HTR-8/SVneo (cell line): ENCODE measurements around the gene ASZ1.
A peak's percentile ranks its signal among the peaks of the same experiment; 100 is the strongest.
"Not testable (repeated sequence)": the region's sequence is repeated elsewhere in the genome, so short reads cannot be mapped to it uniquely, and the experiment has no call there.

Source experiments
- DNase-seq: peaks from one replicate; pipeline ENCODE4 v3.0.0; 2011; ENCODE audit warnings: low spot score, mixed read lengths; ENCODE audit not compliant: insufficient read length
- FAIRE-seq: peaks from 2 replicates; lab custom pipeline; 2011; peaks lifted over from hg19 to GRCh38; lab: Jason Lieb, UNC

Gene ASZ1, protein sequence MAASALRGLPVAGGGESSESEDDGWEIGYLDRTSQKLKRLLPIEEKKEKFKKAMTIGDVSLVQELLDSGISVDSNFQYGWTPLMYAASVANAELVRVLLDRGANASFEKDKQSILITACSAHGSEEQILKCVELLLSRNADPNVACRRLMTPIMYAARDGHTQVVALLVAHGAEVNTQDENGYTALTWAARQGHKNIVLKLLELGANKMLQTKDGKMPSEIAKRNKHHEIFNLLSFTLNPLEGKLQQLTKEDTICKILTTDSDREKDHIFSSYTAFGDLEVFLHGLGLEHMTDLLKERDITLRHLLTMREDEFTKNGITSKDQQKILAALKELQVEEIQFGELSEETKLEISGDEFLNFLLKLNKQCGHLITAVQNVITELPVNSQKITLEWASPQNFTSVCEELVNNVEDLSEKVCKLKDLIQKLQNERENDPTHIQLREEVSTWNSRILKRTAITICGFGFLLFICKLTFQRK

DNA sequence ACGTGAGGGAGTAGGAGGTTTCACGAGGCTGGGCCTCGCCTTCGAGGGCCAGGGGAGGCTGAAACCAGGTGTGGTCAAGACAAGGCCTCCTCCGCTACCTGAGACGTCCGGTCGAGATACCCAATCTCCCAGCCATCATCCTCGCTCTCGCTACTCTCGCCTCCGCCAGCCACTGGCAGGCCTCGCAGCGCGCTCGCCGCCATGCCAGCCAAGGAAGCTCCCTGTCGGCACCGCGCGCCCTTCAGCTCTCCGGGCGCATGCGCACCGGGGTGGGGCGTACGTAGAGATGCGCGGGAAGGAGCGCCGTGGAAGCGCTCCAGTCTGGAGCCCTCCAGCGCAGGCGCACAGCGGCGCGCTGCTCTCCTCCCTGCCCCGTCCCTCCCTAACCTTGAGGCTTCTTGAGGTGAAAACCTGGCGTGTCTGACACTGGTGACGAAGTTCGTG, at the start of gene ASZ1:
ASZ1 (minus strand) TSS at position 236 of the 444 bp plus-strand sequence; CDS start at position 203, 33 bp downstream.
- no peak for DNase-seq
- no peak for FAIRE-seq

DNA sequence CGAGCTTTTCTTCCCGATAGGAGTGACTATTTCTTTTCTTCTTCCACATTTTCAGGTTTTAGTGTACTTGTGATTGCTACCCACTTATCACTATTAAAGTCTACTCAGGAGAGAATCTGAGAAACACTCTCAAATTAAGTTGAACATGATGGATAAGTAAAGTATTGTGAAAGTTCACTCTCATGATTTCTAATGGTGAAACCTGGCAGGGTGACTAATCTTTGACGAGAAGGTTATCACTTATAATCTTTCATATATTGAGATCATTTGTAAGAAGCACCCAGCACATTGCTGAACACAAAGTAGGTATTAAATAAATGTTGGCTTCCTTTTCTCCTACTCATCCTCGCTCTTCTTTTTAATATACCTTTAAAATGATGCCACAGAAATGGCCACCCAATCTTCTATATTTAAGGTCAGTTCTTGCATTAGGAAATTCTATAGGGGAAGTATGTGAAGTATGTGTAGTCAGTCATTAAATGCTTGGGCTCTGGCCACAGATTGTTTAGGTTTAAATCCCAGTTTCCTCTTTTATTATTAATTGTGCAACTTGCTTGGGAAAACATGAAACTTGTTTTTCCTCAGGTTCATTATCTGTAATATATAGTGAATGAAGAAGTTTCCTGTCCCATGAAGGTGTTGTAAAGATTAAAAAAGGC, 49.4 kb upstream of the ASZ1 start:
- DNase-seq = no peak
- FAIRE-seq = no peak

DNA sequence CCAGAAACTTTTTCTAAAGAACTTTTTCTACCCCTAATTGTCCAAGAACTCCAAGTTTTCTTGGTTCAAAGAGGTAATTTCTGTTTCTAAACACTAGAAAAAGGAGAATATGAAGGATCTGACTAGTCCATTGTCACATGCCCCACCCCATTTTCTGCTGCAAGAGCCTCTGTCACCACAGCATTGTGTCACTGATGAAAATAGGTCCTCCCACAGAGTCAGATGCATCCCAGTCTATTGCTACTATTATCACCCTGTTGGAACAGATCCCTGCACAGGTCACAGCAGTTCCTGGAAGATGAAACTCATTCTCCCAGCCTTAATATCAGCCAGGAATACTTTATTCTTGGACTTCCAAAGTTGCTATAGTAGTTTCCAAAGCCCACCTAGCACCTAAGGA, 45.0 kb upstream of the ASZ1 start:
- no peak for FAIRE-seq
- DNase-seq = no peak

DNA sequence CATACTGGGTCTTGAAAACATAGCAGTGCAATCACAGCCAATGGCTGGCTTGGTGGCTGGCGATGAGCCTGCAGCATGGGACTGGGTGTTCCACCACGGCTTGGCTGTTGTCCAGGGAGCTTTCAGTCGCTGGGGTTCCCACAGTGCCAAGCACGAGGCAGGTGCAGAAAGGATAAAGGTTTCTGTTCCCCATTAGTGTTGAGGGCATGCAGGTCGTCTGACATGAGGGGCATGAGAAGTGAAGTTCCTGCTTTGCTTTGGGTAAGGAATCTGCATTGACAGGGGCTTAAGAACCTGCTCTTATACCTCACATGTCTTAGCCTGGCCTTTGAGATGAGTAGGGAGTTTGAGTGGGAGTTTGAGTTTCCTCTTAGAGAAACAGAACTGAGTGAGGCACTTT, 43.5 kb upstream of the ASZ1 start:
- no peak for DNase-seq

DNA sequence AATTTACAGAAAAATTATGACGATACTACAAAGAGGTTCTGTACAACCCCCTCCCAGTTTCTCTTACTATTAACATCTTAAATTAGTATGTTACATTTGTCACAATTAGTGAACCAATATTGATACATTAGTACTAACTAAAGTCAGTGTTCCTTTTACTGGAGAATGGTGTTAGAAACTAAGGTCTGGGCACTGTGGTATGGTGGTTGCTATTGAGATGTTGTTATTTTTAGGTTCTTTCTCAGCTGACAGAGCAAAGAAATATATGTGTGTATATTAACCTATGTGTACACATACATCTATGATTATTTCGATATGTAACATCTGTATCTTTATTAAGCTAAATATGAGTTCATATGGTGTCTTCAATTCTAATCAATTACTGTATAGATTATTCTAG, 40.9 kb upstream of the ASZ1 start:
- no peak for DNase-seq
- no peak for FAIRE-seq

More for the DNA sequence above, 43.5 kb upstream of the ASZ1 start:
- no peak for FAIRE-seq

DNA sequence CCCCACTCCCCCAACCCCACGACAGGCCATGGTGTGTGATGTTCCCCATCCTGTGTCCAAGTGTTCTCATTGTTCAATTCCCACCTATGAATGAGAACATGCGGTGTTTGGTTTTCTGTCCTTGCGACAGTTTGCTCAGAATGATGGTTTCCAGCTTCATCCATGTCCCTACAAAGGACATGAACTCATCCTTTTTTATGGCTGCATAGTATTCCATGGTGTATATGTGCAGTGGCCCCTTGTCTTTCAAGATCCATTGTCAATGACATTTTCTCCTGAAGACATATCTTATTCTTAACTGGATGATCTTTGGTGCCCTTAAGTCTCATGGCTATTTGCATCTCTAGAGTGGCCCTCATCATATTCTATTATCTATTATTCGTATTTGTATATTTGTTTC, 33.5 kb upstream of the ASZ1 start:
- not testable (repeated sequence) for FAIRE-seq

DNA sequence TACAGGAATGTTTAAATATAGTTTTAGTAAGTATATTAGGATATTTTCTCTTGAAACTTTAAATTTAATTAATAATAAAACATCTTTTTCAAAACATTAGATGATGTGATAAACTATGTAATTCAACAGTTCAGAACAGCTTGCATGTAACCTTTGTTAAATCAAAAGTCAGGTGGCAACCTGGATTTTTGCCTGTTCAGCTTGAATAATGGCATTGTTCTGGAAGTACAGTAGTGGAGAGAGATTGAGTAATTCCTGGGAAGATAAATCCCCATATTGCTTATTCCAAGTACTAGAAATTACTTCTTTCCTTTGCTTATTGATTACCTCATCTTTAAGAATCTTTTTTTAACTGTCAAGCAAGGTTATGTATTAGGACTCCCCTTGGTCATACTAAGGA, 32.4 kb upstream of the ASZ1 start:
- no peak for FAIRE-seq

More for the DNA sequence above, 33.5 kb upstream of the ASZ1 start:
- DNase-seq = not testable (repeated sequence)

DNA sequence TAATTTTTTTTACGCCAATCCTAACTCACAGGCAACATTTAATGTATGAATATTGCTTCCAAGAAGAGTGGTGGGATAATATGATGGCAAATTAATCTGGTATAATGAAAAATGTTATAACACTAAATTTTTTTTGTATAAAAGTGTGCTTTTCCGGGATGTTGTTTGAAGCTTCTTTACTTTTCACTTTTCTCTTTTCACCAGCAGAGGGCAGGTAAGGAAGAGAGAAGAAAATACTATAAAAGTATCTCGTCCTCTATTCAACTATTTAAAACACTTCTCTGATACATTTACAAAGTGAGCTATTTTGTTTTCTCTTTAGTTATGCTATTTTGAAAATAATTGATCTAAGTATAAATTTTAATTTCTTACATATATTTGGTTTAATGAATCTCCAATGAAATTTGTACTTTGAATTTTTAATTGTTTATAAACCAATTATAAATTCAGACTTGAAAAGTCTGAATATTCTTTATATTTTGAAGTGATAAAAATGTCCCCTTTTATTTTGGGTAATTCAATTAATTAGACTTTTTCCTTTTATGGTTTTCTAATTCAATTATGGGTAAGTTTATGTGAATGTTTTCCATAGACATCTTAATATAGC, 31.8 kb upstream of the ASZ1 start:
- FAIRE-seq (no peak), DNase-seq (peak; percentile 36)

More for the DNA sequence above, 32.4 kb upstream of the ASZ1 start:
- DNase-seq = no peak

DNA sequence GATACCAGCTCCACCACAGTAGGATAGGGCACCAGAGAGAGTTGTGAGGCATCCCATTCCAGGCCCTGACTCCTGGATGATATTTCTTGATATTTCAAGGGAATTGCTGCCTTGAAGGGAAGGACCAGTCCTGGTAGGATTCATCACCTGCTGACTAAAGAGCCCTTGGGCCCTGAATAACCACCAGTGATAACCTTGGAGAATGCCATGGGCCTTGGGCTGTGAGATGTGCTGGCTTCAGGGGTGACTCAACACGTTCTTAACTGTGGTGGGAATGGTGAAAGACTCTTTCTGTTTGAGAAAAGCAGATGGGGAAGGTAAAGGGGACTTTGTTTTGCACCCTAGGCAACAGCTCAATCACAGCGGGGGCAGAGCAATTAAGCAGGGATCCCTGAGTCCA, 21.4 kb upstream of the ASZ1 start:
- no peak for FAIRE-seq

DNA sequence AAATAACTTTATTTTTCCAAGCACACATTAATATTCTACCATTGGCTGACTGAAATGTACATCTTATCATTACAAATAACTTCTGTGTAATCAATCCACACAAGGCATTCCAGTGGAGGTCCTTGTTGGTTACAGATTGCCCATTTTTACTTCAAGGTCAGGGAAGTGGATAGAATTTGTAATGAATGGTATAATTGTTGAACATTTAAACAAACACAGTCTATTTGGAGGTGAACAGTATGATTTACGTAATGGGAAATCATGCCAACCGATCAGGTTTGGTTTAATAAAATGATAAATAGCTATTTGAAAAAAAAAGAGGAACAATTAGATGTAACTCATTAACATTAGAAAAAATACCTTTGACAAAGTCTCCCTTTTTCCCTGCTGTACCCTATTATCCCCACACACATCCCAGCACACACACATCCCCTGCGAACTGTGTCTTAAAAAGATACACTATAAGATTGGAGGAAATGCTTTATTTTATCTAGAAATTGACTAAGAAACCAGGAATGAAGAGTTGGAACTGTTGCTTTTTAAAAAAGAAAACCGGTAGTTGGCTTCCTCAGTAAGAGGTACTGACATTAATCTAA, 19.0 kb upstream of the ASZ1 start:
- no peak for DNase-seq
- FAIRE-seq = no peak

More for the DNA sequence above, 21.4 kb upstream of the ASZ1 start:
- DNase-seq = no peak

DNA sequence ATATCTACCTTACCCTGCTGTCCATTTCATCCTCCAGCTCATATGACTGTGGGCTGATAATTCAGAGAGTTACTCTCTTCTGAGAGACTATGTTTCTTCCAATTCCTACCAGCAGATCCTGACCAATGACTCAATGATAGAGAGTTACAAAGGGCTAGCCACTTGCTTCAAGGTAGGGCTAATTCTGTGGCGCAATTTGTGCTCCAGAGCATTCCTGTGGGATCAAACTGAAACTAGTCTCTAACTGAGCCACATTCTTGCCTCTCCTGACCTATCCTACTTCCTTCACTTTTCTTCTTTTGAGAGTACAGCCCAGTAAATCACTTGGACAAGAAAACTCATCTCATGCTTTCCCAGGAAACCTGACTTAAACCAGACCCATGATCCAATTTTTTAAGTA, 17.9 kb upstream of the ASZ1 start:
- FAIRE-seq (no peak), DNase-seq (no peak)

DNA sequence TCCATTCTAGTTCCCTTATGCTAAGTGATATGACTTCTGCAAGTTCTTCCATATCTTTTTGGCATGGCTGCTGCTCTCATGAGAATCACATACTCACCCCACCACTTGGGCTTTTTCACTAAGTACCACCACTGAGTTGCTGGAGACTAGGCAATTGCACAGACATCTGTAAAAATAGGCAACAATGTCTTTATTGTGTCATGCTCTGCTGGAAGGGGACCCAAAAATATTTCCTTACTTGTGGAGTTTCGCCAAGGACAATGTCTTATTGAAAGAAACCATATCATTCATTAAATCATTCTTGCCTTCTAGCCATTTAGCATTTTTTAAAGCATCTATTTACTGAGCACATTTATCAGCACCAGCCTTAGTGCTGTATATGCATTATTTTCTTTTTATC, 17.4 kb upstream of the ASZ1 start:
- no peak for FAIRE-seq
- no peak for DNase-seq

DNA sequence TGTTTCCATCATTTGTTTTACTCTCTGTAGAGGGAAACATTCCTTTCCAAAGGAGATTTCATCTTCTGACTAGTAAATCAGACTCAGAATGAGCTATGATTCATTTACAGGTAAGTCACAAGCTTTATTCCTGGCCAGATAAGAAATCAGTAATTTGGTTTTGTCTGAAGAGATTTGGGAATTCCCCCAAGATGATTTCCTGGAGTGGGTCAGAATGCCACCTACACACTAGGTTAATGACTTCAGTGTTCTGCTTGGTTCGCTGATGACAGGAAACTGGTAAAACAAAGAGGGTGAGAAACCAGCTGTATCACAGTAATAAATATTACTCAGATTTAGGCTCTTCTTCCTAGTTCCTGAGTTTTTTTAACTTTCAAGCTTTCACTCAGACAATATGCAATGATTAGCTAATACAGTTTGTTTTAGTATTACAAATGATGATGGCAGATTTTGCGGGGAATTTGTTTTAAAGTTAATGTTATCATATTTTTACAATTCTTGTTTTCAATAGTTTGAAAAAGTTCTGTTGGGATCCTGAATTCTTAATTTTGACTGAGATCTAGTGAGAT, 8.3 kb upstream of the ASZ1 start:
- FAIRE-seq (no peak), DNase-seq (no peak)

DNA sequence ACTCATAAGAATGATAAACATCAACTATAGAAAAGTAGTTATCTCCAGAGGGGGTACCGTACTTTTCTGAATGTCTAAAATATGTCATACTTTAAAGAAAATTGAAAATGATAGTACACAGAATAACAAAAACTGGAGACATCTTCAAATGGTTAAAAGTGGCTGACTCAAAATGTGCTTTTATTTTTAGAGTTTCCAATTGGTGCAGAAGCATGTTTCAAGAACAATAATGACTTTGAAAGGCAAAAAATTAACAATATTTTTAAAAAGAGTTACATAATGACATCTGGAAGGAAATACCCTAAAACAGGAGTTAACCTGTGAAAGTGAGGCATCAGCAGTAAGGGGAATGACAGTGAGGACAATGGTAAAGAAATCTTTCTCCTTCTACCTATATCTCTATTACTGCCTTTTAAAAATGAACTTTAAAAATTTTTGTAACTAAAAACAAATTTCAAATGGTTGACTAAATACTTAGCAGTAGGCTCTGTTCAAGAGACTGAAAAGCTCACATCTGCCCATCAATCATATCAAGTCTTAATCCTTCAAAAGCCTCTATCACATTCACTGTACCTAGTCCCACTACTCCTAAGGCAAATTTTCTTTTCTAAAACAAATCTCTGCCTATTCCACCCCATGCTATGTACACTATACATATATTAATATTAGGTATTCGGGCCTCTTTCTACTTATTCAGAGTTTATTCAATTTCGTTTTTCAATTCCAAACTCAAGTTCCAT, 3.0 kb downstream of the ASZ1 start:
- no peak for FAIRE-seq

DNA sequence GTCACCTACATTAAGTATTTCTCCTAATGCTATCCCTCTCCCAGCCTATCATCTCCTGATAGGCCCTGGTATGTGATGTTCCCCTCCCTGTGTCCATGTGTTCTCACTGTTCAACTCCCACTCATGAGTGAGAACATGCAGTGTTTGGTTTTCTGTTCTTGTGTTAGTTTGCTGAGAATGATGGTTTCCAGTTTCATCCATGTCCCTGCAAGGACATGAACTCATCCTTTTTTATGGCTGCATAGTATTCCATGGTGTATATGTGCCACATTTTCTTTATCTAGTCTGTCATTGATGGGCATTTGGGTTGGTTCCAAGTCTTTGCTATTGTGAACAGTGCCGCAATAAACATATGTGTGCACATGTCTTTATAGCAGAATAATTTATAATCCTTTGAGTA, 12.7 kb downstream of the ASZ1 start:
- not testable (repeated sequence) for DNase-seq, FAIRE-seq

More for the DNA sequence above, 3.0 kb downstream of the ASZ1 start:
- DNase-seq = no peak

DNA sequence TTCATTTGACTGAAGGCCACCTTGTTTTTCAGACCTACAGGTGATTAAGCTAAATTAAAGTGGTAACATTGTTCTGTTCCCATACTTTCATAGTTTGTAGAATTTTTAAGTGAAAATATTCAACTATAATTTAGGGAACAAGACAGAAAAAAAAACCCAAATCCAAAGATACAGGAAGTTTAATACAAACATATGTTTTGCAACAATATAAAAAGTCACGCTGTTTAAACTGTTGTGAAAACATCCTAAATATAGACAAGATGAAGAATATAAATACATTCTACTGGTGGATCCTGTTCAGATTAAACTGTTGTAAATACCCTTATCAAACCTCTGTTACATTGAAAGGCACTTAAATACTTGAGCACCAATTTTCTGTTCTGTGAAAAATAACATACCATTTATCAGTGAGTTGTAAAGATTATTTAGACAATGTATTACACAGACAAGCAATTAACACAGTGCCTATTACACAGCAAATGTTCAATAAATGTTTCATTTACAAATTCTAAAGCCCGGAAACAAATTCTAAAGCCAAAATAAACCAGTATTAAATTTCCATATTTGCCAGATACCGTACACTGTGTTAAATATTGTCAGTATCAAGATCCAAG, 14.2 kb downstream of the ASZ1 start:
- DNase-seq (no peak), FAIRE-seq (no peak)

DNA sequence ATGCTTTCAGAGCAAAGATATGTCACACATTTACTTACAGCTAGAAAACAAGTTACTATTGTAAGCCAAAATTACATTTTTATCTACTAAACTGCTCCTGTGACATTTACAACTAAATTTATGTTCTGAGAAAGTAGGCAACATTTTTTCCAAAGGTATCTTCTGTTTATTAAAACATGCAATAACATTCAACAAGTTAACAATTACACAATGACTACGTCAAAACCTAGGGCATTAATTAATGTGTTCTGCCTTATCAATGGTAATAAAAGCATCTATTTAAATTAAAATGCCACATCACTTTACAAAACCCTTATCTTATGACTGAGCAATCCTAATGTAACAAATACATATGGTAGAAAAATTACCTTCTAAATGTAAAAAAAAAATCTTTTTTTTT, 14.9 kb downstream of the ASZ1 start:
- DNase-seq (no peak), FAIRE-seq (no peak)

DNA sequence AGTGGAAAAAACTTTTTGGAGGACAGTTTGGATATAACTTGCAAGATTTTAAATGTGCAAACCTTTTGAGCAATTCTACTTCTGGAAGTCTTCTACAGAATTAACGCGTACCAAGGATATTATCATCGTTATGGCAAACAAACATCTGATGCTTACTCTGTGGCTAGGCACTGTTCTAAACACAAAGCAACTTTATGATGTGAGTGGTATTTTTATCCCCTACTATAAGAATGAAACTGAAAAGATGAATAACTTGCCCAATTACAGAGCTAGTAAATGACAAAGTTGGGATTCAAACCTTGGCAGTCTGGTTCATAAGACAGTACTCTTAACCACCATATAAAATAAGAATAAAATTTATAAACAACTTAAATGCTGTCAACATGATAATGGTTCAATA, 15.8 kb downstream of the ASZ1 start:
- DNase-seq (no peak), FAIRE-seq (no peak)

DNA sequence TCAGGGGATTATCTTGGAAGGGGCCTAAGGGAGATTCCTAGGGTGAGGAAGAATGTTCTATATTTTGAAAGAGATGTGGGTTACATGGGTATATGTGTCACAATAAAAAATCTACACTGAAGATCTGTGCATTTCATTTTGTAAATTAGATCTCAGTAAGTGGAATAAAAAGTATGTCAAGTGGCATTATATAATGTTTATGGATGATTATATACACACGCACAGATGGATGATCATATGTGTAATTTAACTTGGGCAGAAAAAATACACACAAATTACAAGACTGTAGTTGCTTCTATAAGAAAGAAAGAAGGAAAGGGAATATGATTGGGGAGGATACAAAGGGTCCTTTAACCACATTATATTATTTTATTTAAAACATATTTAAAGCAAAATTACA, 18.5 kb downstream of the ASZ1 start:
- FAIRE-seq (no peak), DNase-seq (no peak)
